Spleen (tissue), 11 donors: ENCODE measurements around the gene PTPRU. TPM values are rescaled to one million over a fixed set of nuclear protein-coding genes. Genes with fewer than 3 reads are reported as not detected.

Experiments
- DNase-seq: peaks from one replicate; pipeline ENCODE4 v3.0.0-alpha.2; 2020
- H3K27ac ChIP-seq, 8 donors: fragments of 200-600 bp; sonication (generic) in 7 of 8; 1 replicate in 4 of 8; 2 replicates in 4 of 8; pipeline versions ENCODE4 v1.5.0 to v1.8.0; 2016 to 2021; ENCODE audit warnings: inconsistent platforms in 4 of 8, mild to moderate bottlenecking in 4 of 8, moderate library complexity in 1 of 8
- H3K27me3 ChIP-seq, 7 donors: fragments of 200-600 bp; sonication (generic) in 6 of 7; replicated peaks in 1 of 7; 1 replicate in 4 of 7; 2 replicates in 3 of 7; pipeline versions ENCODE4 v1.5.0 to v1.8.0; 2016 to 2021; ENCODE audit warnings: inconsistent platforms in 3 of 7, mild to moderate bottlenecking in 1 of 7
- H3K36me3 ChIP-seq, 6 donors: fragments of 200-600 bp; sonication (generic) in 5 of 6; 1 replicate in 4 of 6; 2 replicates in 2 of 6; pipeline versions ENCODE4 v1.5.0 to v1.8.0; 2016 to 2021; ENCODE audit warnings: inconsistent platforms in 2 of 6
- H3K4me1 ChIP-seq, 6 donors: fragments of 200-600 bp; sonication (generic) in 5 of 6; 1 replicate in 3 of 6; 2 replicates in 3 of 6; pipeline versions ENCODE4 v1.5.0 to v1.8.0; 2016 to 2021; ENCODE audit warnings: inconsistent platforms in 3 of 6
- H3K4me3 ChIP-seq, 8 donors: fragments of 200-600 bp; sonication (generic) in 7 of 8; 1 replicate in 4 of 8; 2 replicates in 4 of 8; pipeline versions ENCODE4 v1.5.0 to v1.8.0; 2016 to 2021; ENCODE audit warnings: inconsistent platforms in 4 of 8, mild to moderate bottlenecking in 4 of 8, moderate library complexity in 2 of 8
- H3K9me3 ChIP-seq, 8 donors: fragments of 200-600 bp; sonication (generic) in 7 of 8; 1 replicate in 4 of 8; 2 replicates in 4 of 8; pipeline versions ENCODE4 v1.5.0 to v1.8.0; 2016 to 2021; ENCODE audit warnings: inconsistent platforms in 4 of 8
- POLR2A ChIP-seq, 3 donors: fragments of 450-650 bp; IDR thresholded peaks; one replicate each; pipeline ENCODE4 v1.5.1; 2017; ENCODE audit warnings: antibody characterized with exemption in 3 of 3, mild to moderate bottlenecking in 1 of 3
- POLR2AphosphoS5 ChIP-seq, 3 donors: sonication (generic); formaldehyde crosslinking; IDR thresholded peaks; one replicate each; pipeline ENCODE4 v1.5.1; 2017; ENCODE audit warnings: antibody characterized with exemption in 3 of 3
- WGBS, 5 donors: extraction: QIAGEN DNeasy Blood & Tissue Kit in 3 of 5; methylation state at CpG; one replicate each; pipeline versions ENCODE4 v1.1.5 to v1.1.7; 2013 to 2018; 5-methylcytosine and 5-hydroxymethylcytosine counted together
- intact Hi-C: fragments of 100-400 bp; cut with DNase I; formaldehyde crosslinking; loops from one replicate; pipeline ENCODE4 v1.15.0; 2023; ENCODE audit warnings: low total_unique reads
- polyA plus RNA-seq, 3 donors: library from polyadenylated mRNA; stranded (reverse); fragments of 200-250 nt; gene quantifications; one replicate each; pipeline ENCODE4 v1.2.1, GENCODE V29; 2013
- total RNA-seq, 7 donors: library from RNA; depleted of rRNA in 3 of 7; stranded (reverse); fragments of >200 nt in 3 of 7; fragmentation: NEBNext Ultra II Directional in 4 of 7; extraction: Animal tissue kit (Norgen Biotek cat#: 25700) in 4 of 7; gene quantifications; one replicate each; pipeline versions ENCODE4 v1.1.0 to v1.2.1, GENCODE V29; 2016 to 2021
- TF ChIP-seq, protein P1 (sequence below), 11 experiments: fragments of 200-600 bp in 7 of 11; fragments of 450-650 bp in 4 of 11; sonication (generic) in 4 of 11; IDR thresholded peaks in 8 of 11; conservative IDR thresholded peaks in 3 of 11; 1 replicate in 7 of 11; 2 replicates in 4 of 11; pipeline versions ENCODE4 v1.4.0 to v1.8.0; 2016 to 2021; ENCODE audit warnings: antibody characterized with exemption in 11 of 11, inconsistent platforms in 4 of 11, mild to moderate bottlenecking in 1 of 11
- donor health status: healthy with polysubstance abuse.
- donor health status: DM: no; HTN: no; CAD: no; lungs with moderate emphysema.
- donor health status: DM: no; HTN: no; CAD: no.
- donor health status: Bipolar disorder and iron deficiency.
- donor health status: healthy.
- donor health status: DM: no; HTN: no; CAD: no.
- donor health status: DM: yes; HTN: yes; CAD: no.

The PTPRU gene
- total and polyA plus RNA-seq, 10 donors, result 1.00 to 10.8 (median 5.2) TPM

DNA sequence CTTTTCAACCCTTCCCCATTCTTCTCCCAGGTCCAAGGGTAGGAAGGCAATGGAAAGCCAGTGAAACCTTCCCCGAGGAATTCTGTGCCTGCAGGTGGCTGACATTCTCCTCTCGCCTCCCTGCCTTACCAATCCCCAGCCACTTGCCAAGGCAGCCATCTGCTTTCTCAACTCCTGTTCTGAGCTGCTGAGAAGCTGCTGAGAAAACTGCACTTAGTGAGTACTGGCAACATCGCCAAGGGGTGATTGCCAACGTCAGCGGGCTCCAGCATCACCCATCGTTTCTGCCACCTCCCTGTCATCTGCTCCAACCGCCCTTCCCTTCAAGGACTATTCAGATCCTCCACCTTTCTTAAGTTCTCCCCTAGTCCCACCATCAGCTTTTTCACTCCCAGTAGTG, 106.0 kb downstream of the PTPRU start:
- WGBS, 5 donors, result 72 to 87% (median 79%) methylated on average over 7 of the region's 7 CpGs
- TF ChIP-seq, protein P1, sequence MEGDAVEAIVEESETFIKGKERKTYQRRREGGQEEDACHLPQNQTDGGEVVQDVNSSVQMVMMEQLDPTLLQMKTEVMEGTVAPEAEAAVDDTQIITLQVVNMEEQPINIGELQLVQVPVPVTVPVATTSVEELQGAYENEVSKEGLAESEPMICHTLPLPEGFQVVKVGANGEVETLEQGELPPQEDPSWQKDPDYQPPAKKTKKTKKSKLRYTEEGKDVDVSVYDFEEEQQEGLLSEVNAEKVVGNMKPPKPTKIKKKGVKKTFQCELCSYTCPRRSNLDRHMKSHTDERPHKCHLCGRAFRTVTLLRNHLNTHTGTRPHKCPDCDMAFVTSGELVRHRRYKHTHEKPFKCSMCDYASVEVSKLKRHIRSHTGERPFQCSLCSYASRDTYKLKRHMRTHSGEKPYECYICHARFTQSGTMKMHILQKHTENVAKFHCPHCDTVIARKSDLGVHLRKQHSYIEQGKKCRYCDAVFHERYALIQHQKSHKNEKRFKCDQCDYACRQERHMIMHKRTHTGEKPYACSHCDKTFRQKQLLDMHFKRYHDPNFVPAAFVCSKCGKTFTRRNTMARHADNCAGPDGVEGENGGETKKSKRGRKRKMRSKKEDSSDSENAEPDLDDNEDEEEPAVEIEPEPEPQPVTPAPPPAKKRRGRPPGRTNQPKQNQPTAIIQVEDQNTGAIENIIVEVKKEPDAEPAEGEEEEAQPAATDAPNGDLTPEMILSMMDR (IDR thresholded peaks at IDR 0.05 in 8 of 11, conservative IDR thresholded peaks at IDR 0.05 in 3 of 11), result no peak
- TF ChIP-seq POLR2A (IDR thresholded peaks at IDR 0.05) (no peak), POLR2AphosphoS5 (IDR thresholded peaks at IDR 0.05) (no peak)

DNA sequence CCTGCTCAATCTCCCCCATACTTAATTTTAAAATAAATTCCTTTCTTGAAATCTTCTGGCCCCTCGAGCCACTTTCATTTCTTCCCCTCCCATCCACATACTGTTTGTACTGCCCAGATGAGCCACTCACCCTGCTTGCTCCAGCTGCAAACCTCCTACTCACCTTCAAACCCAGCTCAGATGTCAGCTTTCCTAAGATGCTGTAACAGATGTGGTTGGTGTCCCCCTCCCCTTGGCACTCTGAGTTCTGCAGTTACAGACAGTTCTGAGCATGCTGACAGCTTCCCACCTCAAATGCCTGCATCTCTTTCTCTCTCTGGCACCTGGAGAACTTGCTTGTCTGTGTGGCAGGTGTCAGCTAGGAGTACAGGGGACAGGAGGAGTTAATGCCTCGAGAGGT, 106.7 kb downstream of the PTPRU start:
- Histone ChIP-seq H3K36me3 (no peaks in the 10 kb centered on the region), H3K27ac (no peak overlapping the region), H3K9me3 (no peaks in the 10 kb centered on the region), H3K27me3 (peaks cover 0 to 55% (median 0%) of the 10 kb centered on the region in 7 donors), H3K4me3 (no peak overlapping the region), H3K4me1 (no peaks in the 10 kb centered on the region)
- 59 to 69% (median 65%) methylated on average over 2 of the region's 2 CpGs for WGBS, 5 donors
- no peak for TF ChIP-seq POLR2AphosphoS5 (IDR thresholded peaks at IDR 0.05)
- TF ChIP-seq, protein P1 (IDR thresholded peaks at IDR 0.05 in 8 of 11, conservative IDR thresholded peaks at IDR 0.05 in 3 of 11), result no peak
- no peak for TF ChIP-seq POLR2A (IDR thresholded peaks at IDR 0.05)
- intact Hi-C loops, result no loop called here
- DNase-seq, result no peak

More for the DNA sequence above, 106.0 kb downstream of the PTPRU start:
- H3K27me3 ChIP-seq, result peaks cover 0 to 55% (median 0%) of the 10 kb centered on the region in 7 donors
- H3K27ac ChIP-seq, result no peak overlapping the region
- H3K4me3 ChIP-seq, result no peak overlapping the region
- H3K36me3 ChIP-seq, result no peaks in the 10 kb centered on the region
- no peaks in the 10 kb centered on the region for H3K9me3 ChIP-seq
- intact Hi-C loops, result no loop called here
- peak; percentile 46 for DNase-seq
- H3K4me1 ChIP-seq, result no peaks in the 10 kb centered on the region

DNA sequence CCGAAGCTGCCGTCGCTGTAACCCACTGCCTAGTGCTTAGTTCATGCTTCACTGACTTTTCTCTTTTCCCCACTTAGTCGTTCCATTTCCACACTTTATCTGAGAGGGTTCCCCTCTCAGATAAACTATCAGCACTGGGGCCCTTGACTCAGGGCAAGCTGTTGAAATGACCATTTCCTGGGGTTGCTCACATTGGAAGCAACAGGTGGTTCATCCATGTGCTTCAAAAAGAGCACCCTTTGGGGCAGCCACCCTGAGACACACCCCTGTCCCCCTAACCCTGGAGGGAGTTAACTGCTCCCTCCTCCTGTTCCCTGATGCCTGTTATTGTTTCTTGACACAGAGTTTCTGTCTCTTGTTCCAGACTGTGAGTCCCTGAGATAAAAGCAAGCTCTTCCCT, 107.2 kb downstream of the PTPRU start:
- no peaks in the 10 kb centered on the region for H3K9me3 ChIP-seq
- no peaks in the 10 kb centered on the region for H3K4me1 ChIP-seq
- intact Hi-C loops, result no loop called here
- no peaks in the 10 kb centered on the region for H3K36me3 ChIP-seq
- DNase-seq, result peak; percentile 18
- no peak overlapping the region for H3K27ac ChIP-seq
- H3K27me3 ChIP-seq, result peaks cover 0 to 55% (median 0%) of the 10 kb centered on the region in 7 donors
- no peak overlapping the region for H3K4me3 ChIP-seq
- WGBS, 5 donors, result 64 to 86% (median 75%) methylated on average over 4 of the region's 4 CpGs
- TF ChIP-seq, protein P1 (IDR thresholded peaks at IDR 0.05 in 8 of 11, conservative IDR thresholded peaks at IDR 0.05 in 3 of 11), result no peak
- TF ChIP-seq POLR2AphosphoS5 (IDR thresholded peaks at IDR 0.05), result no peak
- no peak for TF ChIP-seq POLR2A (IDR thresholded peaks at IDR 0.05)

DNA sequence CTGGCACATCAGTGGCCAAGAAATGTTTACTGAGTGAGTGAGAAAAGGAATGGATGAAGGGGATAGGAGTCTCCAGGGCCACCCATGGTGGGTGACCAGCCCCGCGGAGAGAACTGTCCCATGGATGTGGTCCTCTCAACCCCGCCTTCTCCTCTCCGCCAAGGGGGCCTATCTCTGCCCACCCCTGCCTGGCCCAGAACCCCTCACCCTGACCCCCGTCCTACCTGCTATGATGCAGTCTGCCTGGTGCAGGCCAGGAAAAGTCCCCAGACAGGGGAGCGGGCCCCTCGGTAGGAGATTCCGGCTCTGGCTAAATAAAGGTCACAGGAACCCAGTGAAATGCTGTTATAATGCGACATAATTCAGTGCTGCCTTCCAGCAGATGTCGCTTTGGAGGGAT, 107.6 kb downstream of the PTPRU start:
- TF ChIP-seq POLR2AphosphoS5 (IDR thresholded peaks at IDR 0.05), result no peak
- TF ChIP-seq, protein P1 (IDR thresholded peaks at IDR 0.05 in 8 of 11, conservative IDR thresholded peaks at IDR 0.05 in 3 of 11), result no peak
- TF ChIP-seq POLR2A (IDR thresholded peaks at IDR 0.05), result no peak
- peaks cover 0 to 55% (median 0%) of the 10 kb centered on the region in 7 donors for H3K27me3 ChIP-seq
- DNase-seq, result peak; percentile 52
- 61 to 79% (median 69%) methylated on average over 5 to 10 of the region's 10 CpGs for WGBS, 5 donors
- intact Hi-C loops, result no loop called here
- H3K4me1 ChIP-seq, result no peaks in the 10 kb centered on the region
- H3K9me3 ChIP-seq, result no peaks in the 10 kb centered on the region
- no peak overlapping the region for H3K27ac ChIP-seq
- no peaks in the 10 kb centered on the region for H3K36me3 ChIP-seq
- H3K4me3 ChIP-seq, result no peak overlapping the region
